Measurements from ENCODE around the gene NCAPD3. TPM values are rescaled to one million over a fixed set of nuclear protein-coding genes. Genes with fewer than 3 reads are reported as not detected.

NCAPD3 gene
- total RNA-seq, 1 experiment from 2014 or later = 85.0 TPM

- H3K27me3 ChIP-seq (ENCODE audit: low read length) = peaks cover 53% of the 10 kb centered on the region
- H4K20me1 ChIP-seq (ENCODE audit: low read length) = no peaks in the 10 kb centered on the region
- ChIA-PET CTCF (interaction anchor here (0.7 kb wide), 1 partner anchor 51 kb away, joined by 3 read pairs; no protein-coding TSS in a partner anchor), POLR2A (ENCODE audit: unreplicated experiment) (no interaction called here)
- ATAC-seq (no peak), DNase-seq (no peak)
- no peaks in the 10 kb centered on the region for H3K9me2 ChIP-seq (replicated peaks; ENCODE audit: low read length)
- H3K36me3 ChIP-seq (ENCODE audit: low read depth, low read length) = no peaks in the 10 kb centered on the region
- H3F3A ChIP-seq (ENCODE audit: low read length, unreplicated experiment) = no peaks in the 10 kb centered on the region
- H3K9ac ChIP-seq (ENCODE audit: low read length) = no peak overlapping the region
- BruUV-seq (replicated peaks) = no TSS peak
- H3K27ac ChIP-seq (ENCODE audit: low read length) = no peak overlapping the region
- intact Hi-C loops (cut with micrococcal nuclease) = no loop called here
- no peaks in the 10 kb centered on the region for H3K9me3 ChIP-seq (ENCODE audit: low read length)
- no peak overlapping the region for H2AFZ ChIP-seq (ENCODE audit: low read length)
- H3K4me1 ChIP-seq (ENCODE audit: insufficient read depth, low read length) = peaks cover 8% of the 10 kb centered on the region
- TF ChIP-seq EZH2phosphoT487 (IDR thresholded peaks at IDR 0.05; ENCODE audit: borderline replicate concordance, low read length) (no peak), EZH2 (IDR thresholded peaks at IDR 0.05; ENCODE audit: low read length, unreplicated experiment) (no peak), CTCF (conservative IDR thresholded peaks at IDR 0.05; ENCODE audit: low read depth, low read length) (no peak)
- no peak overlapping the region for H3K4me3 ChIP-seq (ENCODE audit: low read length)
- H3K79me2 ChIP-seq (ENCODE audit: low read length) = no peaks in the 10 kb centered on the region
- H3K4me2 ChIP-seq (ENCODE audit: low read length) = no peak overlapping the region
These were observed 48.9 kb upstream of the NCAPD3 start for GRCh38 chr11:134272381-134273316.

- Histone ChIP-seq H3K9me3 (ENCODE audit: low read length) (no peaks in the 10 kb centered on the region), H3K9ac (ENCODE audit: low read length) (no peak overlapping the region), H4K20me1 (ENCODE audit: low read length) (no peaks in the 10 kb centered on the region), H3K4me1 (ENCODE audit: insufficient read depth, low read length) (peaks cover 15% of the 10 kb centered on the region), H3F3A (ENCODE audit: low read length, unreplicated experiment) (peaks cover 6% of the 10 kb centered on the region), H3K9me2 (replicated peaks; ENCODE audit: low read length) (no peaks in the 10 kb centered on the region), H3K4me2 (ENCODE audit: low read length) (no peak overlapping the region), H3K4me3 (ENCODE audit: low read length) (no peak overlapping the region), H3K36me3 (ENCODE audit: low read depth, low read length) (no peaks in the 10 kb centered on the region), H2AFZ (ENCODE audit: low read length) (no peak overlapping the region), H3K27me3 (ENCODE audit: low read length) (peaks cover 47% of the 10 kb centered on the region), H3K27ac (ENCODE audit: low read length) (no peak overlapping the region), H3K79me2 (ENCODE audit: low read length) (no peaks in the 10 kb centered on the region)
- CTCF ChIA-PET = no interaction called here
- DNase-seq = no peak
- ATAC-seq = no peak
- POLR2A ChIA-PET (ENCODE audit: unreplicated experiment) = no interaction called here
- intact Hi-C loops (cut with micrococcal nuclease) = no loop called here
- TF ChIP-seq CTCF (conservative IDR thresholded peaks at IDR 0.05; ENCODE audit: low read depth, low read length) = no peak
- TF ChIP-seq EZH2phosphoT487 (IDR thresholded peaks at IDR 0.05; ENCODE audit: borderline replicate concordance, low read length) = no peak
- BruUV-seq (replicated peaks) = no TSS peak
These were observed 48.2 kb upstream of the NCAPD3 start for GRCh38 chr11:134271978-134272377.

GRCh38 chr11:134270250-134270714, 46.5 kb upstream of the NCAPD3 start:
- Histone ChIP-seq H3K79me2 (ENCODE audit: low read length) (no peaks in the 10 kb centered on the region), H3K27ac (ENCODE audit: low read length) (no peak overlapping the region), H3K36me3 (ENCODE audit: low read depth, low read length) (no peaks in the 10 kb centered on the region), H3K9me3 (ENCODE audit: low read length) (no peaks in the 10 kb centered on the region), H3K9me2 (replicated peaks; ENCODE audit: low read length) (no peaks in the 10 kb centered on the region), H4K20me1 (ENCODE audit: low read length) (no peaks in the 10 kb centered on the region), H3F3A (ENCODE audit: low read length, unreplicated experiment) (peaks cover 6% of the 10 kb centered on the region), H3K27me3 (ENCODE audit: low read length) (peaks cover 30% of the 10 kb centered on the region), H3K9ac (ENCODE audit: low read length) (no peak overlapping the region), H3K4me1 (ENCODE audit: insufficient read depth, low read length) (peaks cover 28% of the 10 kb centered on the region), H3K4me2 (ENCODE audit: low read length) (no peak overlapping the region), H3K4me3 (ENCODE audit: low read length) (no peak overlapping the region), H2AFZ (ENCODE audit: low read length) (no peak overlapping the region)
- DNase-seq (peak; percentile 52), ATAC-seq (no peak)
- ChIA-PET CTCF (no interaction called here), POLR2A (ENCODE audit: unreplicated experiment) (no interaction called here)
- no TSS peak for BruUV-seq (replicated peaks)
- intact Hi-C loops (cut with micrococcal nuclease) = no loop called here
- TF ChIP-seq EZH2 (IDR thresholded peaks at IDR 0.05; ENCODE audit: low read length, unreplicated experiment) = no peak
- TF ChIP-seq CTCF (conservative IDR thresholded peaks at IDR 0.05; ENCODE audit: low read depth, low read length) = peak; percentile 56; the same call in 1 of the 2 replicates
- TF ChIP-seq EZH2phosphoT487 (IDR thresholded peaks at IDR 0.05; ENCODE audit: borderline replicate concordance, low read length) = no peak

All from PC-3 (cell line).